Measurements from ENCODE around the gene SLC35B2. TPM values are rescaled to one million over a fixed set of nuclear protein-coding genes. Genes with fewer than 3 reads are reported as not detected.

The SLC35B2 gene
- total RNA-seq, 2 experiments from 2014 or later = 13.9 to 16.5 TPM

- BruUV-seq (replicated peaks) = no TSS peak
- Histone ChIP-seq H3K4me2 (ENCODE audit: low read length) (no peak overlapping the region), H3K4me3 (ENCODE audit: low read depth, low read length, poor library complexity, severe bottlenecking) (no peak overlapping the region), H2AFZ (ENCODE audit: low read length) (no peak overlapping the region), H4K20me1 (ENCODE audit: insufficient read depth, low read length) (no peaks in the 10 kb centered on the region), H3K79me2 (ENCODE audit: insufficient read depth, low read depth, low read length) (no peaks in the 10 kb centered on the region), H3K9me2 (ENCODE audit: insufficient read depth, low read length) (no peaks in the 10 kb centered on the region), H3K36me3 (ENCODE audit: insufficient read depth, low read length) (peaks cover 65% of the 10 kb centered on the region), H3K27ac (ENCODE audit: low read depth, low read length, poor library complexity, severe bottlenecking) (no peak overlapping the region), H3K4me1 (ENCODE audit: insufficient read depth, low read length, poor library complexity, severe bottlenecking) (peaks cover 24% of the 10 kb centered on the region), H3K9me3 (ENCODE audit: low read length) (no peaks in the 10 kb centered on the region)
- ChIA-PET POLR2A (interaction anchor here (0.8 to 2.8 kb wide), 3 partner anchors 10 to 28 kb away, joined by 3 to 15 read pairs (median 3); partner anchors contain the start of genes HSP90AB1 and SLC29A1), CTCF (ENCODE audit: unreplicated experiment) (interaction anchor here (1.0 to 2.6 kb wide), 4 partner anchors 10 to 65 kb away, joined by 3 to 15 read pairs (median 6); partner anchors contain the start of gene SLC29A1)
- TF ChIP-seq CTCF (conservative IDR thresholded peaks at IDR 0.05; ENCODE audit: low read length) (peak; percentile 93), EZH2phosphoT487 (IDR thresholded peaks at IDR 0.05; ENCODE audit: borderline replicate concordance, low read depth, low read length) (no peak)
- intact Hi-C loops (cut with micrococcal nuclease; ENCODE audit: unreplicated experiment) = loop anchor here (1.0 to 2.0 kb wide), 2 partner anchors 14 to 62 kb away; no protein-coding TSS in a partner anchor
- peak; percentile 62 for DNase-seq (ENCODE audit: low spot score)
Observed at GRCh38 chr6:44234101-44235025, 23.0 kb downstream of the SLC35B2 start.

GRCh38 chr6:44233567-44234100 lies 23.7 kb downstream of the SLC35B2 start:
- Histone ChIP-seq H3K9me3 (ENCODE audit: low read length) (no peaks in the 10 kb centered on the region), H3K4me3 (ENCODE audit: low read depth, low read length, poor library complexity, severe bottlenecking) (no peak overlapping the region), H3K27ac (ENCODE audit: low read depth, low read length, poor library complexity, severe bottlenecking) (peak overlapping the region; percentile 25), H3K9me2 (ENCODE audit: insufficient read depth, low read length) (no peaks in the 10 kb centered on the region), H3K4me2 (ENCODE audit: low read length) (no peak overlapping the region), H3K79me2 (ENCODE audit: insufficient read depth, low read depth, low read length) (no peaks in the 10 kb centered on the region), H3K4me1 (ENCODE audit: insufficient read depth, low read length, poor library complexity, severe bottlenecking) (peaks cover 24% of the 10 kb centered on the region), H4K20me1 (ENCODE audit: insufficient read depth, low read length) (no peaks in the 10 kb centered on the region), H3K36me3 (ENCODE audit: insufficient read depth, low read length) (peaks cover 72% of the 10 kb centered on the region), H2AFZ (ENCODE audit: low read length) (no peak overlapping the region)
- no peak for DNase-seq (ENCODE audit: low spot score)
- POLR2A ChIA-PET = interaction anchor here (0.8 to 2.8 kb wide), 3 partner anchors 9 to 29 kb away, joined by 3 to 15 read pairs (median 3); partner anchors contain the start of genes HSP90AB1 and SLC29A1
- CTCF ChIA-PET (ENCODE audit: unreplicated experiment) = interaction anchor here (1.0 to 2.6 kb wide), 3 partner anchors 9 to 64 kb away, joined by 3 to 15 read pairs (median 3); partner anchors contain the start of gene SLC29A1
- no TSS peak for BruUV-seq (replicated peaks)
- TF ChIP-seq CTCF (conservative IDR thresholded peaks at IDR 0.05; ENCODE audit: low read length) = no peak
- TF ChIP-seq EZH2phosphoT487 (IDR thresholded peaks at IDR 0.05; ENCODE audit: borderline replicate concordance, low read depth, low read length) = no peak
- intact Hi-C loops (cut with micrococcal nuclease; ENCODE audit: unreplicated experiment) = loop anchor here (1.0 to 2.0 kb wide), 2 partner anchors 13 to 61 kb away; no protein-coding TSS in a partner anchor

Data from OCI-LY7 (cell line).